RPMI8226 (cell line): ENCODE results near the gene CTRB2.
A peak's percentile ranks its signal among the peaks of the same experiment; 100 is the strongest.

ENCODE experiments used
- DNase-seq: peaks from one replicate; pipeline ENCODE4 v3.0.0-alpha.2; 2015

Gene CTRB2

DNA sequence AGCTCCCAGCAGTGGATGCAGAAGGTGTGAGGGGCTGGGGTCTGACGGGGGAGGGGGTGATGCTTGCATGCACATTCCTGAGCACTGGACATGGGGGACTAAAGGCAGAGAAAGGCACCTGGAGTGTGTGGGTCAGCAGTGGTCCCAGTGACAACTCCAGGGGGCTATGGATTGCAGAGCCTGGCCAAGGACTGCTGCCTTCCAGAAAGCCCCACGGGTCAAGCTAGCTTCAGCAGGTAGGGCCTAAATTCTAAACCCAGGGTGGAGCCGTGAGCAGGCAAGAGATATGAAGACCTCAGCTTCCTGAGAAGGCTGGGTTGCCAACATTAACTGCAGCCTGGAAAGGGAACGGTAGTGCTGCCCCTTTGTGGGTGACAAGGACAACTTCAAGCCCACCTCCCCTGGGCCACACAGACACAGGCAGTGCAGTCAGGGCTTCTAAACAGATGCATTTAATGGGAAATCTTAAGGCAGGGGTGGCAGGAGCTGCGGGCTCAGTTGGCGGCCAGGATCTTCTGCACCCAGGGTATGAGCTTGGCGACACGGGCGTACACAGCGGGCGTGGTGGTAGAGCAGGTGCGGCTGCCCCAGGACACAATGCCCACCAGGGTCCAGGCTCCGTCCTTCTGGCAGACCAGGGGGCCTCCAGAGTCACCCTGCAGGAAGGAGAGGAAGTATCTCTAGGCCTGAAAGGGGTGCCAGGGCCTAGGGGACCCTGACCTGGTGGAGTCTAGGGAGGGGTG is 3.1 kb downstream of the CTRB2 start:
- no peak for DNase-seq

DNA sequence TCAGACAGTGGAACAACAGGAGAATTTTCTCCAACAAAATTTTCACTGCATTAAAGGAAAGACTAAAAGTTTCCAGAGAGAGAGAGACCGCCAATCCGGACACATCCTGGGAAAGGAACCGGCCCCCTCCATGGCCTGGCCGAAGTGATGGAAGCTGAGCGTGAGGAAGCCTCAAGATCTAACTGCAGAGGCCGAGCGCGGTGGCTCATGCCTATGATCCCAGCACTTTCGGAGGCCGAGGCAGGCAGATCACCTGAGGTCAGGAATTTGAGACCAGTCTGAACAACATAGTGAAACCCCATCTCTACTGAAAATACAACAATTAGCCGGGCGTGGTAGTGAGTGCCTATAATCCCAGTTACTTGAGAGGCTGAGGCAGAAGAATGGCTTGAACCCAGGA is 3.9 kb downstream of the CTRB2 start:
- no peak for DNase-seq

DNA sequence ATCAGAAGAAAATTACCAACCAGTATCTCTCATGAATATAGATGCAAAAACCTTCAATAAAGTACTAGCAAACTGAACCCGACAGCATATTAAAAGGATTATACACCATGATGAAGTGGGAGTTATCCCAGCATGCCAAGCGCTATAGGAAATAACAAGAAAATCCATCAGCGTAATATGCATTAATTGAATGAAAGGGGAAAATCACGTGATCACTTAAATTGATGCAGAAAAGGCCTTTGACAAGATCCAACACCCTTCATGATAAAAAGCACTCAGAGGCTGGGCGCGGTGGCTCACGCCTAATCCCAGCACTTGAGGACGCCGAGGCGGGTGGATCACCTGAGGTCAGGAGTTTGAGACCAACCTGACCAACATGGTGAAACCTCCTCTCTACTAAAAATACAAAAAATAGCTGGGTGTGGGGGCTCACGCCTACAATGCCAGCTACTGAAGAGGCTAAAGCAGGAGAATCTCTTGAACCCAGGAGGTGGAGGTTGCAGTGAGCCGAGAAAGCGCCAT is 4.8 kb downstream of the CTRB2 start:
- DNase-seq = no peak

DNA sequence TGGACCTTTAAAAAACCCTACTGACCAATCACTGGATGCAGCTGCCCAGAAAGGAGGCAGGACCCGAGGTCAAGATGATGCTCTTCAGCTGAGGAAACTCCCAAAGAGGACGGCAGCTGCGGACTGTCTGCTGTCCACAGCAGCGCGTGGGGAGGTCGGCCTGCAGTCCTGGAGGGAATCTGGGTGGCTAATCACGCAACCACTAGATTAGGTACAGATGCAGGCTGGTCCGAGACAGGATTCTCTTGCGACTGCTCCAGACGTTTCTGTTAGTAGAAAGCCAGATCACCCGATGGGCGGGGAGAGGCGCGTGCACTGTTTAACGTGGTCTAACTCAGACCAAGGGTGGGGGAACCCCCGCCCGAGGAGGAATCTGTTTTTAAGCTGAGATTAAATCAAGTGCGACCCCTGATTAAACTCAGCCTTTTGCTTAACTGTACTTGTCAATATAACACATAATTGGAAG is 8.8 kb downstream of the CTRB2 start:
- no peak for DNase-seq

DNA sequence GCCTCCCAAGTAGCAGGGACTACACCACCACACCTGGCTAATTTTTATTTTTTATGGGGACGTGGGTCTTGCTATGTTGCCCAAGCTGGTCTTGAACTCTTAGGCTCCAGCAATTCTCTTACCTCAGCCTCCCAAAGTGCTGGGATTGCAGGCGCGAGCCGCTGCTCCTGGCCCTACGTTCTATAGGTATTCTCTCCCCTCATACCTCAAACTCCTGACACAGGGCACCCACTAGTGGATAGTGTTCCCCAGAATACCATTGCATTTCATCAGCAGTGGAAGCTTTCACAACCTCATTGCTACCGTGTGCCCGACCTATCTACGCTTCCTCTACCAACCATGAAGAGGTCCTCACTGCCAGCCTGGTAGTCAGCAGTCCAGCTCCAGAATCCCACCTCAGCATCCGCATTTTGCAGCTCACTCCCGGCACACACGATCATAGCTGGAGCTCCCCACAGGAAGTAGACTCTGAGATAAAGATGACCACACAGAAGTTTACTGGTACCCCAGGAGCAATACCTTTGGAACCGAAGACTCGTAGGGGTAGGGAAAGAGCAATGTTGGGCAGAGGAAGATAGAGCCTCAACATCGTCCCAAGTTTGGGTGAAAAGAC is 9.3 kb downstream of the CTRB2 start:
- DNase-seq = no peak

DNA sequence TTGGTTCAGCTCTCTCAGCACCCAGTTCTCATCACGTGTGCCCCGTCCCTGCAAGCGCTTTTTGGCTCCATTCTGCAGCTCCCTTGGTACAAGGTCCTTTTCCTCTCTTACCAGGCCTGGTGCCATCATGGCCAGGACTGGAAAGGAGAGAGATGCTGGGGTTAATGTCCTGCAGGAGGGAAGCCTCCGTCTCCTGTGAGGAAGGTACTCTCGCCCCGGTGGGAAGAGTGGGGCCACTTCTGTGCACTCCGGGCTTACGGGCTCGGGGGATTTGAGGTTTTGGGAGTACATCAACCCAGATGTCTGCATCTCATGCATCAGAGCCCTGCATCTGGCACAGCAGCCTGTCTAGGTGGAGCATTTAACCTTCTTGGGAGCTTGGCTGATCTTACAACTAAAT is 10.1 kb downstream of the CTRB2 start:
- no peak for DNase-seq

DNA sequence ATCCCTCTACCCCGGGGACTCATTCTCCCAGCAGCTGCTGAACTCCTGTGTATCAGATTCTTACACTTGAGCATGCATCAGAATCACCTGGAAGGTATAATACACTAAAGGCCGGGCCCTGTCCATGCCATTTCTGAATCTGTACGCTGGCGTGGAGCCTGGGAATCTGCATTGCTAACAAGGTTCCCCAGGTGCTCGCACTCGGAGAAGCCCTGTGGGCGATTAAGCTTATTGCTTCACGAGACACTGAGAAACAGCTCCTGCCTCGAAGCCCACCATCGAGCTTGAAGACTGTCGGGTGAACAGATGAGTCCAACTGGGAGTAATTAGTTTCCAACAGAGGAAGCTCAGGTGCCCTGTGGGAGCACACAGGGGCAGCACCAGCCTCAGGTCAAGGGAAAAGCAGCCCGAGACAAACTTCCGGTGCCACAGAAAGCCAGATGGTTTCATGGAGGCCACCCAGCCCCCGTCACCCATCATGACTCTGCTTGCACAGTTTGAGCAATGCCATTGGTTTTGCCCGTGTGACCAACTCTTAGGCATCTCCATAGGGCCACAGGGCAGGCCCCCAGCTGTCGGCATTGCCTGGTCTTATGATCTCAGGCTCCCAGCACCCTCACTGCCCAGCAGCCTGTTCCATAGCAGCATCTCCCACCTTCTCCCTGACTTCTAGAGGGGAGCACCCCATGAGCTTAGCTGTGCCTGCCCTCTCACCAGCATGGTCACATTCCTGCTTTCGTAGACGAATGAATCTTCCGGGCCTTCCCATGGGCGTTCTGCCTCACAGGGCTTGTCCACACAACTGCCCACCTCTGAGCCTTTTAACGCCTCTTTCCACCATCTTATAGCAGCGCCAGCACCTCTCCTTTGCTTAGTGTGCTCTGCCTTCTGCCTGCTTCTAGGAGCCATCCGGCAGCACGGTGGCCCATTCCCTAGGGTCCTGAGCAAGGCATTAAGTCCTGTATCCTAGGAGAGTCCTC is 10.9 kb downstream of the CTRB2 start:
- peak; percentile 23 for DNase-seq

DNA sequence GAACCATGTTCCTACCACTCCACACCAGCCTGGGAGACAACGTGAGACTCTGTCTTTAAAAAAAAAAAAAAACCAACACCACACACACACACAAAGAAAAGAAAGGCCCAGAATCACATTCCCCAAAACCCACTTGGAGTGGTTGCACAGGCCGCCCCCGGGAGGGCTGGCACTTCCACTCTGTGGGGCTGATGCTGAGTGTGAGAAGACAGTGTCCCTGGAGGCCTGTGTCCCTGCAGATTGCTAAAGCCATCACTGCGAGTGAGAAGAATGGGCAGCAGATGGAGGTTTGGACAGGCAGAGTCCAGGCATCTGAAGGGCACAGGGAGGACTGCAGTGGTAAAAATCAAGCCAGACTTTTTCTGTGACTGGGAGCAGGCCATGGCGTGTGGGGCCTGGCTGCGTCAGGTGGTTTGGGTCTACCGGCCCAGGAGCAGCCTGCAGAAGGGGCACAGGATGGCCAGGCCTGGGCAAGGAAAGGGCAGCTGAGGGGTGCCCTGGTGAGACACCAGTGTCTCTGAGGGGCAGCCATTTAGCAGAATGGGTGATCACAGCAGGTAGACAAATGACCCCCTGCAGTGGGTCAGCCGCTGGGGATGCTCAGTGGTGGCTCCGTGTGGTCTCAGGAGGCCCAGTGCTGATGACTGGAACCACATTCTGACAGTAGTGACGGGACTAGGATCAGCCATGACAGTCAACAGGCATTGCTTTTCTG is 13.1 kb downstream of the CTRB2 start:
- DNase-seq = no peak

DNA sequence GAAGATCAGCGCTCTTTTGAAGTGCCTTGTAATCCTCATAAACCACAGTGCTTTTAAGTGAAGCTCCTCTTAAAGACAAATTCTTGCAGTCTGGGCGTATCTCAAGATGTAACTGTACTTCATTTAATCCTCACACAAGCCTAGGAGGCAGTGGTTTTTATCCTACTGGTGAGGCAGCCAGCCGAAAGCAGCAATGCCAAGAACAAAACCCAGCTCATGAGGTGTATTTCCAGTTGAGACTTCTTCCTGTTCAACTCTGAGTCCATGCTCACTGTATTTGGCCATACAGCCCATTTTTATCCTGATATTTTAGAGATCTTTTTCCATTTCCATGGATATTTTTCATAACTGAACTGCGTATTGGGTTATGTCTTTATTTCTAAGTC is 13.7 kb downstream of the CTRB2 start:
- no peak for DNase-seq

DNA sequence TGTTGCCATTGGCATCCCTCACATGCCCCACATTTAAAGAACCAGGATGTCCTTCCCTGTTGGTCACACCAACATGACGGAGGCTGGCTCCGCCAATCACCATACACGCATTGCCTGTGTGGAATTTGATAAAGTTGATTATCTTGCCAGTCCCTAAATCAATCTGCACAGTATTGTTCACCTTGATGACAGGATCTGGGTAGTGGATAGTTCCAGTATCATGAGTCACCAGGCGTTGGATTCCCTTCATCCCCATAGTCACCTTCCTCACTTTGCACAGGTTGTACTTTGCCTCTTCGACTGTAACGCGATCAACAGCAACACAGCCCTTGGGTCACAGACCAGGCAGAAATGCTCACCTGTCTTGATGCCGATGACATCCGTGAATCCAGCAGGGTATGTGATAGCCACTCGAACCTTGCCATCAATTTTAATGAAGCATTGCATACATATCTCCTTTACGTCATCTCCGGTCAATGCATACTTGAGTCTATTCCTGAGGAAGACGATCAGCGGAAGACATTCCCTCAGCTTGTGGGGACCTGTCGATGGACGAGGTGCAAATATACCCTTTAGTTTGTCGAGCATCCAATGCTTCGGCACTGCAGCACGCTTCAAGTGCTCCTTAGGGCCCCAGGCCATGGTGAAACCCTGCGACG is 14.2 kb downstream of the CTRB2 start:
- no peak for DNase-seq

DNA sequence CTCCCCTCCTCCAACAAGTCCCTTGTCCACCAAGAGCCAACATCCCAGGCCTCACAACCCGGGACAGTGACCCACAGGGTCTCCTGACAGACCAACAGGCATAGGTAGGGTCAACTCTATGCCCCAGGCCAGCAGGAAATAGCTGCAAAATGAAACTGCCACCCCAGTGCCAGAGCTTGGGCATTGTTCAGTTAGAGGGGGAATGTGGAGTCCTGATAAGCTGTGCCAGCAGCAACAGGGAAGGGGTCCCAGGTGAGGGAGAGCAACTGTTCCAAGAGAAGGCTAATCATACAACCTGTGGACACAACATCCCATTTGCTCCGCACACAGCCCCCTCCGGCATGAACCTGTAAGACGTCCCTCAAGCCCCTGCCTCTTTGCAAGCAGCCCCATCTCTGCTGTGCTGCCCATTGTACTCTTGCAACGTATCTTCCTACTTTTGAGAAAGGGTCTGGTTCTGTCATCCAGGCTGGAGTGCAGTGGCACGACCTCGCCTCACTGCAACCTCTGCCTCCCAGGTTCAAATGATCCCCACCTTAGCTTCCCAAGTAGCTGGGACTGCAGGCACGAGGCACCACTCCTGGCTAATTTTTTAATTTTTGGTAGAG is 17.2 kb downstream of the CTRB2 start:
- DNase-seq = no peak

DNA sequence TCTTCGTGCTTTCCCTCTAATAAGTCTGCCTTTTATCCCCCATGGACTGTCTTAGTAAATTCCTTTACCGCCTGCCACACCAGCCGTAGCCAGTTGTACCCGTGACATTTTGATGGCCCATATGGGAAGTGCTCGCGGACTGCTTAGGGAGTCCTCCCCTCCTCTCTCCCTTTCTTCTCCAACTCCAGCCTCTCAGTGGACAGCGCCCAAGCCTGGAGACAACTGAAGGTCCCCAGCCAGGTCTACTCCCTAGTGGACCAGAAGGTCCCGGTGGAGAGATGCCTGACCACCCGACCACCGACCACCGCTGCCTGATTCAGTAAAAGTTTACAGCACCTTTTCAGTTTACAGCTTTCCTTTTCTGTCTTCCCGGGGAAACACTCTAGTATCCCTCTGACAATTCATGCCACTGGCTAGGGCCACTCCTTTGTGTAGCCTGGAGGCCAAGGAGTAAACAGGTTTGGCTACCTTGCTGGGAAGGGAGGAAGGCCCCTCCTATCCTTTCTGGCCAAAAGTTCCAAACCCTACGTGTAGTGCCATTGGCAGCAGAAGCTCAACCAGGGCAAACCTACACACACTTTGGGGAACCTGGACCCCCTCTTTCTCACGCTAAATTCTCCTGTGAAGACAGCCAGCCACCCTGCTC is 18.0 kb downstream of the CTRB2 start:
- no peak for DNase-seq

DNA sequence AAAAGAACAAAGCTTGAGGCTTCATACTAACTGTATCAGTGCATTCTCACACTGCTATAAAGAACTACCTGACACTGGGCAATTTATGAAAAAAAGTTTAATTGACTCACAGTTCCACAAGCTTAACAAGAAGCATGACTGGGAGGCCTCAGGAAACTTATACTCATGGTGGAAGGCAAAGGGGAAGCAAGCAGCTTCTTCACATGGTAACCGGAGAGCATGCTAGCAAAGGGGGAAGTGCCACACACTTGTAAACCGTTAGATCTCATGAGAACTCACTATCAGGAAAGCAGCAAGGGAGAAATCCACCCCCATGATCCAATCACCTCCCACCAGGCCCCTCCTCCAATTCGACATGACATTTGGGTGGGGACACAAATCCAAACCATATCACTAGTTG is 25.3 kb downstream of the CTRB2 start:
- no peak for DNase-seq

DNA sequence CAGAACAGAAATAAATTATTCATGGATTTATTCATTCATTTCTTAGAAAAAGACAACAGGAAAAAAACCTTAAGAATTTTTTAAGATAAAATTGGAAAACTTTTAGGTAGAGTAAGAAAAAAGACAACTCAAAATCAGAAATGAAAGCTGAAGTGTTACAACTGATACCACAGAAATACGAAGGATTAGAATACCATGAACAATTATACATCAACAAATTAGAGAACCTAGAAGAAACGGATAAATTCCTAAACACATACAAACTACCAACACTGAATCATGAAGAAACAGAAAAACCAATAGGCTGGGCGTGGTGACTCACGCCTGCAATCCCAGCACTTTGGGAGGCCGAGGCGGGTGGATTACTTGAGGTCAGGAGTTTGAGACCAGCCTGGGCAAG is 27.8 kb downstream of the CTRB2 start:
- DNase-seq = no peak

DNA sequence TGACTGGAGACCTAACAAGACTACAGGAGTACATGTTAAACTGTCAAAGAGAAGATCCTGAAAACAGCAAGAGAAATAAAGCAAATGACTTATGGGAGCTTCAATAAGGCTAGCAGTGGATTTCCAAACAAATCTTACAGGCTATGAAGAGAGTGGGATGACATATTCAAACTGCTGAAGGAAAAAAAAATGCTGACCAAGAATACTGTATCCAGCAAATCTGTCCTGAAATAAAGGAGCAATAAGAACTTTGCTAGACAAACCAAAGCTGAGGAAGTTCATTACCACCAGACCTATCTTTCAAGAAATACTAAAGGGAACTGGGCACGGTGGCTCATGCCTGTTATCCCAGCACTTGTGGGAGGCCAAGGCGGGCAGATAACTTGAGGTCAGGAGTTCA is 30.0 kb downstream of the CTRB2 start:
- DNase-seq = no peak

DNA sequence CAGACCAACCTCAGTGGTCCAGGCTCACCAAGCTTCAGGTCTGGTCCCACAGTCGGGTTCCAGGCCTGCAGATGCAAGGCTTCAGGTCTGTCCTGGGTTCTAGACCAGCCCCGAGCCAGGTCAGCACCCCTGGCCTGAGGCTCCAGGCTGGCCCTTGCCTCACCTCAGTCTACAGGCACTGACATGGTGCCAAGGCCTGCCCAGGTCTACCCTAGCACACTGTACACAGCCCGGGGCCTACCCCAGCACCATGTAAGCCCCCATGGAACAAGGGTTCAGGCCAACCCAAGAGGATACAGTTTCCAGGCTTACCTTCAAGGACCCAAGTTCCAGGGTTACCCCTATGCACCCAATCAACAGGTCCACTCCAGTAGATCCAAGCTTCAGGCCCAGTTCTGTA is 31.9 kb downstream of the CTRB2 start:
- no peak for DNase-seq

DNA sequence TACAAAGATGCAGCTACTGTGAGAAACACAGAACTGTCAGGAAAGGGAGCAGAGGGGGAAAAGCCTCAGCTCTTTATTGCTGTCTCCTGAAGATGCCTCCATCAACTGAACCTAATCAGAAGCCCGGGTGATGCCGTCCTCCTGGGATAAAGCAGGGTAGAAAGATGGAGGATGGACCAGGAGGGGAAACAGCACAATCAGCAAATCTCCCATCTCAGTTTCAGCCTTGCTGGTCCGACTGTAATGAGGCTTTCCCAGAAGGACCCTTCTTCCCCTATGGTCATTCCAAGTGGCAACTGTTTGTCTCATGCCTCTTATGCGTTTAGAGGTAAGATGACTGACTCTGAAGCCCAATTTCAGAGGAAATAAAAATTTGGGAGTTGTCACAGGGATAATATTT is 34.4 kb downstream of the CTRB2 start:
- DNase-seq = no peak

DNA sequence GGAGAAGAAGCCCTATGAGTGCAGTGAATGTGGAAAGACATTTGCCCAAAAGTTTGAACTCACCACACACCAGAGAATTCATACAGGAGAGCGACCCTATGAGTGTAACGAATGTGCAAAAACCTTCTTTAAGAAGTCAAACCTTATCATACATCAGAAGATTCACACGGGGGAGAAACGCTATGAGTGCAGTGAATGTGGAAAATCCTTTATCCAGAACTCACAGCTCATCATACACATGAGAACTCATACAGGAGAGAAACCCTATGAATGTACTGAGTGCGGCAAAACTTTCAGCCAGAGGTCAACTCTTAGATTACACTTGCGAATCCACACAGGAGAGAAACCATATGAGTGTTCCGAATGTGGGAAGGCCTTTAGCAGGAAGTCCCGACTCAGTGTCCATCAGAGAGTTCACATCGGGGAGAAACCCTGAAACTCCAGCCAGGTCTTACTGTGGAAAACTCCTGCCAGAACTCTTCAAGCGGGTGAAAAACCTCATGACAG is 37.0 kb downstream of the CTRB2 start:
- no peak for DNase-seq

DNA sequence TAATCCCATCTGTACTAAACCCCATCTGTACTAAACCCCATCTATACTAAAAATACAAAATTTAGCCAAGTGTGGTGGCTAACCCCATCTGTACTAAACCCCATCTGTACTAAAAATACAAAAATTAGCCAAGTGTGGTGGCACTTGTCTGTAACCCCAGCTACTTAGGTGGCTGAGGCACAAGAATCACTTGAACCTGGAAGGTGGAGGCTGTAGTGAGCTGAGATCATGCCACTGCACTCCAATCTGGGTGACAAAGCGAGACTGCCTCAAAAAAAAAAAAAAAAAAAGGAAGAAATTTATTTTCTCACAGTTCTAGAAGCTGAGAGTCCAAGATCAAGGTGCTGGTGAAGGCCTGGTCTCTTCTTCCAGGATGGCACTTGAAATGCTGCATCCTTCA is 46.6 kb downstream of the CTRB2 start:
- DNase-seq = no peak
